ENCODE data around the gene CD300A. TPM values are rescaled to one million over a fixed set of nuclear protein-coding genes. Genes with fewer than 3 reads are reported as not detected.

CD300A gene
- total RNA-seq, 1 experiment from 2014 or later = not detected

GRCh38 chr17:74520790-74521480 lies 54.5 kb downstream of the CD300A start:
- ChIA-PET CTCF (interaction anchor here (1.8 kb wide), 1 partner anchor 11 kb away, joined by 4 read pairs; no protein-coding TSS in a partner anchor), POLR2A (interaction anchor here (0.9 to 1.2 kb wide), 2 partner anchors 9 to 47 kb away, joined by 3 to 5 read pairs; partner anchors contain the start of gene CD300H)
- peak; percentile 79 for DNase-seq (ENCODE audit: unreplicated experiment)
- no peak overlapping the region for H3K4me3 Mint-ChIP-seq (ENCODE audit: unreplicated experiment)
- H3K9me3 Mint-ChIP-seq (ENCODE audit: unreplicated experiment) = no peaks in the 10 kb centered on the region
- H3K4me1 Mint-ChIP-seq (ENCODE audit: insufficient read depth, unreplicated experiment) = peaks cover 5% of the 10 kb centered on the region
- H3K27ac Mint-ChIP-seq (ENCODE audit: low read depth, unreplicated experiment) = no peak overlapping the region
- H3K36me3 Mint-ChIP-seq (ENCODE audit: insufficient read depth, unreplicated experiment) = no peaks in the 10 kb centered on the region
- peaks cover 36% of the 10 kb centered on the region for H3K27me3 Mint-ChIP-seq (ENCODE audit: insufficient read depth, unreplicated experiment)
- intact Hi-C loops (cut with micrococcal nuclease) = no loop called here
- no peak for TF ChIP-seq CTCF (IDR thresholded peaks at IDR 0.05; ENCODE audit: unreplicated experiment)
- no TSS peak for BruUV-seq (replicated peaks)

- no TSS peak for BruUV-seq (replicated peaks)
- CTCF ChIA-PET = interaction anchor here (0.6 to 1.8 kb wide), 2 partner anchors 10 to 18 kb away, joined by 3 to 4 read pairs; no protein-coding TSS in a partner anchor
These were observed 55.3 kb downstream of the CD300A start for GRCh38 chr17:74521701-74522201.

GRCh38 chr17:74522381-74523105 lies 56.1 kb downstream of the CD300A start:
- Mint-ChIP-seq H3K36me3 (ENCODE audit: insufficient read depth, unreplicated experiment) (no peaks in the 10 kb centered on the region), H3K27ac (ENCODE audit: low read depth, unreplicated experiment) (no peak overlapping the region), H3K27me3 (ENCODE audit: insufficient read depth, unreplicated experiment) (peaks cover 46% of the 10 kb centered on the region), H3K4me3 (ENCODE audit: unreplicated experiment) (no peak overlapping the region), H3K4me1 (ENCODE audit: insufficient read depth, unreplicated experiment) (peaks cover 5% of the 10 kb centered on the region), H3K9me3 (ENCODE audit: unreplicated experiment) (no peaks in the 10 kb centered on the region)
- POLR2A ChIA-PET = interaction anchor here (0.6 kb wide), 1 partner anchor 167 kb away, joined by 4 read pairs; no protein-coding TSS in a partner anchor
- no peak for TF ChIP-seq CTCF (IDR thresholded peaks at IDR 0.05; ENCODE audit: unreplicated experiment)
- no peak for DNase-seq (ENCODE audit: unreplicated experiment)
- BruUV-seq (replicated peaks) = no TSS peak
- CTCF ChIA-PET = interaction anchor here (1.0 kb wide), 1 partner anchor 143 kb away, joined by 3 read pairs; no protein-coding TSS in a partner anchor
- intact Hi-C loops (cut with micrococcal nuclease) = no loop called here

More at GRCh38 chr17:74521701-74522201, 55.3 kb downstream of the CD300A start:
- intact Hi-C loops (cut with micrococcal nuclease) = no loop called here
- Mint-ChIP-seq H3K27me3 (ENCODE audit: insufficient read depth, unreplicated experiment) (peaks cover 41% of the 10 kb centered on the region), H3K36me3 (ENCODE audit: insufficient read depth, unreplicated experiment) (no peaks in the 10 kb centered on the region), H3K4me3 (ENCODE audit: unreplicated experiment) (no peak overlapping the region), H3K4me1 (ENCODE audit: insufficient read depth, unreplicated experiment) (peaks cover 5% of the 10 kb centered on the region), H3K27ac (ENCODE audit: low read depth, unreplicated experiment) (no peak overlapping the region), H3K9me3 (ENCODE audit: unreplicated experiment) (no peaks in the 10 kb centered on the region)
- DNase-seq (ENCODE audit: unreplicated experiment) = no peak
- no peak for TF ChIP-seq CTCF (IDR thresholded peaks at IDR 0.05; ENCODE audit: unreplicated experiment)
- POLR2A ChIA-PET = interaction anchor here (0.6 kb wide), 1 partner anchor 168 kb away, joined by 4 read pairs; no protein-coding TSS in a partner anchor

GRCh38 chr17:74523308-74523707 lies 56.9 kb downstream of the CD300A start:
- no peak for DNase-seq (ENCODE audit: unreplicated experiment)
- H3K4me3 Mint-ChIP-seq (ENCODE audit: unreplicated experiment) = no peak overlapping the region
- H3K27ac Mint-ChIP-seq (ENCODE audit: low read depth, unreplicated experiment) = no peak overlapping the region
- CTCF ChIA-PET = interaction anchor here (1.0 kb wide), 1 partner anchor 144 kb away, joined by 3 read pairs; no protein-coding TSS in a partner anchor
- H3K36me3 Mint-ChIP-seq (ENCODE audit: insufficient read depth, unreplicated experiment) = no peaks in the 10 kb centered on the region
- H3K9me3 Mint-ChIP-seq (ENCODE audit: unreplicated experiment) = no peaks in the 10 kb centered on the region
- POLR2A ChIA-PET = no interaction called here
- H3K4me1 Mint-ChIP-seq (ENCODE audit: insufficient read depth, unreplicated experiment) = peaks cover 5% of the 10 kb centered on the region
- intact Hi-C loops (cut with micrococcal nuclease) = no loop called here
- peaks cover 51% of the 10 kb centered on the region for H3K27me3 Mint-ChIP-seq (ENCODE audit: insufficient read depth, unreplicated experiment)
- BruUV-seq (replicated peaks) = no TSS peak
- no peak for TF ChIP-seq CTCF (IDR thresholded peaks at IDR 0.05; ENCODE audit: unreplicated experiment)
